ENCODE data around the gene HSPB2. TPM values are rescaled to one million over a fixed set of nuclear protein-coding genes. Genes with fewer than 3 reads are reported as not detected.

Gene HSPB2
- total and polyA plus RNA-seq, 10 of the 15 experiments (the other 5 are each of a cell fraction or from before 2014, with no cell fraction given) = not detected

DNA sequence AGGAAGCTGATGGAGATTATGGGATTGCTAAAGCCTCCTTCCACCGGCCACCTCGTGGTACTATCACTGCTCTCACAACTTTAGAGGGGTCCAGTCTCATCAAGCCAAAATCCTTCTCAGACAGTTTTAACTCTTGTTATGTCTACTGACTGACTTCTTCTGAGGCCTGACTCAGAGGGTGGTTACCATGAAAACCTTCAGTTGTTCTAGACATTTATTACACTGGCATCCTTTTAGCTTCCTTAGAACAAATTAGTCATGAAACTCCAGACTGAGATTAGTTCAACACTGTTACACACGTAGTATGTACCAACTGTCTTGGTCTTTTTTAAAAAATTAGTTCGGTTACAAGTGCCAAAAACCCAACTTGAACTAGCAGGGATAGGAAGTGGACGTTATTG is 32.1 kb downstream of the HSPB2 start:
- Histone ChIP-seq H2AFZ (ENCODE audit: control insufficient read depth, low read depth, low read length) (no peak overlapping the region), H3K9me3 (replicated peaks; ENCODE audit: control insufficient read depth, insufficient read depth, low read length) (no peaks in the 10 kb centered on the region), H3K79me2 (ENCODE audit: control insufficient read depth, insufficient read depth, low read length) (no peaks in the 10 kb centered on the region), H3K4me2 (ENCODE audit: control insufficient read depth, insufficient read depth) (no peak overlapping the region), H3K27ac (ENCODE audit: control insufficient read depth, insufficient read depth) (no peak overlapping the region), H3K36me3 (ENCODE audit: control insufficient read depth in 2 of 2, insufficient read depth in 2 of 2, low read length in 1 of 2) (no peaks in the 10 kb centered on the region), H4K20me1 (ENCODE audit: control insufficient read depth, insufficient read depth) (no peaks in the 10 kb centered on the region), H3K4me1 (ENCODE audit: control insufficient read depth, insufficient read depth, low read length) (peaks cover 10% of the 10 kb centered on the region), H3K9ac (ENCODE audit: control insufficient read depth, insufficient read depth, low read length) (no peak overlapping the region), H3K27me3 (replicated peaks in 1 of 2; ENCODE audit: control insufficient read depth in 2 of 2, insufficient read depth in 2 of 2, low read length in 1 of 2) (no peaks in the 10 kb centered on the region), H3K4me3 (no peak overlapping the region)
- 30% methylated on average over 5 of the region's 5 CpGs for WGBS (ENCODE audit: insufficient coverage, insufficient replicate concordance, low lambda C conversion rate, missing lambda C conversion rate)
- BruUV-seq (replicated peaks) = no TSS peak
- in situ Hi-C loops (cut with MboI) = loop anchor here (10.0 kb wide), 1 partner anchor 60 kb away; no protein-coding TSS in a partner anchor
- TF ChIP-seq BMI1 (IDR thresholded peaks at IDR 0.05; ENCODE audit: borderline replicate concordance) = no peak
- no peak for TF ChIP-seq YBX1 (IDR thresholded peaks at IDR 0.05)
- TF ChIP-seq, protein P1, sequence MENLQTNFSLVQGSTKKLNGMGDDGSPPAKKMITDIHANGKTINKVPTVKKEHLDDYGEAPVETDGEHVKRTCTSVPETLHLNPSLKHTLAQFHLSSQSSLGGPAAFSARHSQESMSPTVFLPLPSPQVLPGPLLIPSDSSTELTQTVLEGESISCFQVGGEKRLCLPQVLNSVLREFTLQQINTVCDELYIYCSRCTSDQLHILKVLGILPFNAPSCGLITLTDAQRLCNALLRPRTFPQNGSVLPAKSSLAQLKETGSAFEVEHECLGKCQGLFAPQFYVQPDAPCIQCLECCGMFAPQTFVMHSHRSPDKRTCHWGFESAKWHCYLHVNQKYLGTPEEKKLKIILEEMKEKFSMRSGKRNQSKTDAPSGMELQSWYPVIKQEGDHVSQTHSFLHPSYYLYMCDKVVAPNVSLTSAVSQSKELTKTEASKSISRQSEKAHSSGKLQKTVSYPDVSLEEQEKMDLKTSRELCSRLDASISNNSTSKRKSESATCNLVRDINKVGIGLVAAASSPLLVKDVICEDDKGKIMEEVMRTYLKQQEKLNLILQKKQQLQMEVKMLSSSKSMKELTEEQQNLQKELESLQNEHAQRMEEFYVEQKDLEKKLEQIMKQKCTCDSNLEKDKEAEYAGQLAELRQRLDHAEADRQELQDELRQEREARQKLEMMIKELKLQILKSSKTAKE (IDR thresholded peaks at IDR 0.05; ENCODE audit: low read depth, poor library complexity, severe bottlenecking) = no peak
- TF ChIP-seq, protein P2, sequence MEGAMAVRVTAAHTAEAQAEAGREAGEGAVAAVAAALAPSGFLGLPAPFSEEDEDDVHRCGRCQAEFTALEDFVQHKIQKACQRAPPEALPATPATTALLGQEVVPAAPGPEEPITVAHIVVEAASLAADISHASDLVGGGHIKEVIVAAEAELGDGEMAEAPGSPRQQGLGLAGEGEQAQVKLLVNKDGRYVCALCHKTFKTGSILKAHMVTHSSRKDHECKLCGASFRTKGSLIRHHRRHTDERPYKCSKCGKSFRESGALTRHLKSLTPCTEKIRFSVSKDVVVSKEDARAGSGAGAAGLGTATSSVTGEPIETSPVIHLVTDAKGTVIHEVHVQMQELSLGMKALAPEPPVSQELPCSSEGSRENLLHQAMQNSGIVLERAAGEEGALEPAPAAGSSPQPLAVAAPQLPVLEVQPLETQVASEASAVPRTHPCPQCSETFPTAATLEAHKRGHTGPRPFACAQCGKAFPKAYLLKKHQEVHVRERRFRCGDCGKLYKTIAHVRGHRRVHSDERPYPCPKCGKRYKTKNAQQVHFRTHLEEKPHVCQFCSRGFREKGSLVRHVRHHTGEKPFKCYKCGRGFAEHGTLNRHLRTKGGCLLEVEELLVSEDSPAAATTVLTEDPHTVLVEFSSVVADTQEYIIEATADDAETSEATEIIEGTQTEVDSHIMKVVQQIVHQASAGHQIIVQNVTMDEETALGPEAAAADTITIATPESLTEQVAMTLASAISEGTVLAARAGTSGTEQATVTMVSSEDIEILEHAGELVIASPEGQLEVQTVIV (IDR thresholded peaks at IDR 0.05; ENCODE audit: borderline replicate concordance, partially characterized antibody) = no peak
- no peak for TF ChIP-seq JUNB (IDR thresholded peaks at IDR 0.05)
- TF ChIP-seq WRNIP1 (IDR thresholded peaks at IDR 0.05; ENCODE audit: borderline replicate concordance, low read depth, low read length) = no peak
- no peak for TF ChIP-seq RBBP5 (conservative IDR thresholded peaks at IDR 0.05)
- TF ChIP-seq NBN (IDR thresholded peaks at IDR 0.05) = no peak
- TF ChIP-seq ETV6 (conservative IDR thresholded peaks at IDR 0.05 in 1 of 2, IDR thresholded peaks at IDR 0.05 in 1 of 2; ENCODE audit: borderline replicate concordance in 1 of 2, low read depth in 1 of 2) = no peak
- no peak for TF ChIP-seq BHLHE40 (IDR thresholded peaks at IDR 0.05; ENCODE audit: borderline replicate concordance in 1 of 2, low read depth in 2 of 2, low read length in 1 of 2)
- TF ChIP-seq, protein P3, sequence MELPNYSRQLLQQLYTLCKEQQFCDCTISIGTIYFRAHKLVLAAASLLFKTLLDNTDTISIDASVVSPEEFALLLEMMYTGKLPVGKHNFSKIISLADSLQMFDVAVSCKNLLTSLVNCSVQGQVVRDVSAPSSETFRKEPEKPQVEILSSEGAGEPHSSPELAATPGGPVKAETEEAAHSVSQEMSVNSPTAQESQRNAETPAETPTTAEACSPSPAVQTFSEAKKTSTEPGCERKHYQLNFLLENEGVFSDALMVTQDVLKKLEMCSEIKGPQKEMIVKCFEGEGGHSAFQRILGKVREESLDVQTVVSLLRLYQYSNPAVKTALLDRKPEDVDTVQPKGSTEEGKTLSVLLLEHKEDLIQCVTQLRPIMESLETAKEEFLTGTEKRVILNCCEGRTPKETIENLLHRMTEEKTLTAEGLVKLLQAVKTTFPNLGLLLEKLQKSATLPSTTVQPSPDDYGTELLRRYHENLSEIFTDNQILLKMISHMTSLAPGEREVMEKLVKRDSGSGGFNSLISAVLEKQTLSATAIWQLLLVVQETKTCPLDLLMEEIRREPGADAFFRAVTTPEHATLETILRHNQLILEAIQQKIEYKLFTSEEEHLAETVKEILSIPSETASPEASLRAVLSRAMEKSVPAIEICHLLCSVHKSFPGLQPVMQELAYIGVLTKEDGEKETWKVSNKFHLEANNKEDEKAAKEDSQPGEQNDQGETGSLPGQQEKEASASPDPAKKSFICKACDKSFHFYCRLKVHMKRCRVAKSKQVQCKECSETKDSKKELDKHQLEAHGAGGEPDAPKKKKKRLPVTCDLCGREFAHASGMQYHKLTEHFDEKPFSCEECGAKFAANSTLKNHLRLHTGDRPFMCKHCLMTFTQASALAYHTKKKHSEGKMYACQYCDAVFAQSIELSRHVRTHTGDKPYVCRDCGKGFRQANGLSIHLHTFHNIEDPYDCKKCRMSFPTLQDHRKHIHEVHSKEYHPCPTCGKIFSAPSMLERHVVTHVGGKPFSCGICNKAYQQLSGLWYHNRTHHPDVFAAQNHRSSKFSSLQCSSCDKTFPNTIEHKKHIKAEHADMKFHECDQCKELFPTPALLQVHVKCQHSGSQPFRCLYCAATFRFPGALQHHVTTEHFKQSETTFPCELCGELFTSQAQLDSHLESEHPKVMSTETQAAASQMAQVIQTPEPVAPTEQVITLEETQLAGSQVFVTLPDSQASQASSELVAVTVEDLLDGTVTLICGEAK (IDR thresholded peaks at IDR 0.05; ENCODE audit: borderline replicate concordance) = no peak
- CTCF ChIA-PET = interaction anchor here (0.7 to 2.0 kb wide), 4 partner anchors 10 to 335 kb away, joined by 3 to 9 read pairs (median 6); no protein-coding TSS in a partner anchor
- FAIRE-seq (no peak), ATAC-seq (no peak), DNase-seq (ENCODE audit: low read depth, low spot score) (no peak)
- intact Hi-C loops (cut with micrococcal nuclease; ENCODE audit: unreplicated experiment) = no loop called here
- POLR2A ChIA-PET = interaction anchor here (0.7 kb wide), 1 partner anchor 18 kb away, joined by 3 read pairs; no protein-coding TSS in a partner anchor
- RAD21 ChIA-PET (ENCODE audit: unreplicated experiment) = interaction anchor here (0.6 kb wide), 1 partner anchor 11 kb away, joined by 3 read pairs; no protein-coding TSS in a partner anchor
- SMC1A ChIA-PET (ENCODE audit: uncharacterized antibody, unreplicated experiment) = interaction anchor here (0.6 to 1.3 kb wide), 5 partner anchors 8 to 51 kb away, joined by 3 to 4 read pairs (median 3); no protein-coding TSS in a partner anchor
